ELF-1 (cell line): ENCODE measurements around the gene SERPINA9.
"Not testable (repeated sequence)": the region's sequence is repeated elsewhere in the genome, so short reads cannot be mapped to it uniquely, and the experiment has no call there.

ENCODE experiments used
- DNase-seq: peaks from one replicate; pipeline ENCODE4 v3.0.0-alpha.2; 2016; ENCODE audit warnings: low read depth, low spot score

The SERPINA9 gene, protein sequence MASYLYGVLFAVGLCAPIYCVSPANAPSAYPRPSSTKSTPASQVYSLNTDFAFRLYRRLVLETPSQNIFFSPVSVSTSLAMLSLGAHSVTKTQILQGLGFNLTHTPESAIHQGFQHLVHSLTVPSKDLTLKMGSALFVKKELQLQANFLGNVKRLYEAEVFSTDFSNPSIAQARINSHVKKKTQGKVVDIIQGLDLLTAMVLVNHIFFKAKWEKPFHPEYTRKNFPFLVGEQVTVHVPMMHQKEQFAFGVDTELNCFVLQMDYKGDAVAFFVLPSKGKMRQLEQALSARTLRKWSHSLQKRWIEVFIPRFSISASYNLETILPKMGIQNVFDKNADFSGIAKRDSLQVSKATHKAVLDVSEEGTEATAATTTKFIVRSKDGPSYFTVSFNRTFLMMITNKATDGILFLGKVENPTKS

GRCh38 chr14:94476023-94476422 lies at the start of gene SERPINA9:
Gene SERPINA9 (minus strand): TSS chr14:94476197. CDS start chr14:94469840, 6,357 bp downstream.
- DNase-seq = no peak

GRCh38 chr14:94524093-94524492 lies 48.1 kb upstream of the SERPINA9 start:
- no peak for DNase-seq

- DNase-seq = no peak
Measured at GRCh38 chr14:94523265-94523664, 47.3 kb upstream of the SERPINA9 start.

- no peak for DNase-seq
Measured at GRCh38 chr14:94522115-94522724, 46.2 kb upstream of the SERPINA9 start.

- DNase-seq = no peak
Measured at GRCh38 chr14:94521375-94522114, 45.5 kb upstream of the SERPINA9 start.

- DNase-seq = no peak
Measured at GRCh38 chr14:94517641-94518257, 41.8 kb upstream of the SERPINA9 start.

DNA sequence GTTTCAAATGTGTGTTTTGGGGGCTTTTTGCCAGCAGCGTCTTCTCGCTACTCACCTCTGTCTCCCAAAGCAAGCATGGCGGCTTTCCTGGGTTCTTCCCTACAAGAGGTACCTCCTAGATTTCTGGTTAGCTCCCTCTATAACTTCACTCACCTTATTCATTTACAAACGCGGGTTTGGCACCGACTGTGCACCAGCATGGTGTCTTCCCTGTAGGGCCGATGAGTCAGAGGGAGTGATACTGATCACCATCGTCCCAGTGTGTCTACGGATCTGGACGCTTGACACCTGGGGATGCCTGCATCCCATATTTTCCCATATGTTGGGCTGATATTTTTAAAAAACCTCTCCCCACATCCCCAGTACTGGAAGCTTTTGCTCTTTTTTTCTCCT lies 41.2 kb upstream of the SERPINA9 start:
- no peak for DNase-seq

- DNase-seq = no peak
Measured at GRCh38 chr14:94515856-94516255, 39.9 kb upstream of the SERPINA9 start.

GRCh38 chr14:94515426-94515825 lies 39.4 kb upstream of the SERPINA9 start:
- no peak for DNase-seq

- DNase-seq = no peak
Measured at GRCh38 chr14:94514351-94514750, 38.4 kb upstream of the SERPINA9 start.

GRCh38 chr14:94510481-94510880 lies 34.5 kb upstream of the SERPINA9 start:
- DNase-seq = not testable (repeated sequence)

- no peak for DNase-seq
Measured at GRCh38 chr14:94509356-94509755, 33.4 kb upstream of the SERPINA9 start, which contains the start of gene SERPINA12. Gene SERPINA12 (minus strand): TSS chr14:94509469. CDS start chr14:94498397, 11,072 bp downstream.

DNA sequence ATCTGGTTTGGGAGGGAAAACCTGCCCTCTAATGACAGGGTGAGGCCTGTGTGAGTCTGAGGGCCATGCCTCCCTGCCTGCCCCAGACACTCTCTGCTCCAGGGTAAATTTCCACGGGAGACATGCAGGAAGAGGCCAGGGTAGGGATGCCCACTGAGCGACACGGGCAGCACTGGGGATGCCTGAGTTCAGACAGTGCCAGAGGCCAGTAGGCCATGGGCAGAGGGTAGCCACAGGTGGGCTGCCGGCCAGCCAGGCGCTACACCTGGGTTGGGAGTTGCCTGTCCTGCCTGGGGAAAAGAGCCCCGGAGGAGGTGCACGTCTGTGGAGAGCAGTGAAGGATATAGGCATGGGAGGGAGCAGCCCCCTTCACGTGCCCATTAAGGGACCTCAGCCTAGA lies 29.6 kb upstream of the SERPINA9 start:
- DNase-seq = no peak

GRCh38 chr14:94505206-94505605 lies 29.2 kb upstream of the SERPINA9 start:
- DNase-seq = no peak

DNA sequence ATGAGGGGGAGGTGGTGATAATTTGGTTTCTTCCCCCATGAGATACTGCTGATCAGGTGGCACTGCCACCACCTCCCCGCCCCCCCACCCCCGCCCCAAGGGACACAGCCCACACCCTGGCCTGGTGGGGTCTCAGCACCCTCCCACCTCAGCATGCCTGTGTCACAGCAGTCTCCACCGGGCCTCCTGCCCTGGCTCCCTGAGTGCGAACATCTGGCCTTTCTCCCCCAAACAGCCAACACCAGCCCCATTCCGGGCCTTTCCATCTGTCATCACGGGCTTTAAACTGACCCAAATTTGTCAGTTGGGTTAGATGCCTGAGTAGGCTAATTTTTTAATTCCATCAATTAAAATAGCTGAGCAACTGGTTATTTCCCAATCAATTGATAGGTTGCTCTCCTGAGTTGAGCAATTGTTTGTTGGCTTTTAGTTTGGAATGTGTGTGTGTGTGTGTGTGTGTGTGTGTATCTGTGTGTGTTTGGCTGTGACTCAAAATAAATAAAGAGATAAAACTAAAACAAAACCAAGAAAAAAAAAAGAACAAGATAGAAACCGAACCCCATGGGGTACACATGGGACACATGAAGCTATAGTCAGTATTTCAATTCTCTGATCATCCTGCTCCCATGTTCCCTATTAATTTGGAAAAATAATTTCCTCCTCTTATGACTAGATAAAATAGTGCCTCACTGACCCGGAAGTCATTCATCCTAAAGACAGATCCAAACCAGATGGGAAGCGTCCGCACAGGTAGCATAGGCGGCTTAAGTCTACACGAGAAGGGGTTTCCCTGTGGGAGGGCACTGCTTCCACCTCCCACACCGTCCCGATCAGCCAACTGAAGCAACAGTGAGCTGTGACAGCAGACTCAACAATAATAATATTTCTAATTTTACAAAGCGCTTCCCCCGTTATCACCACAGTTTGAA lies 25.9 kb upstream of the SERPINA9 start:
- DNase-seq = no peak

DNA sequence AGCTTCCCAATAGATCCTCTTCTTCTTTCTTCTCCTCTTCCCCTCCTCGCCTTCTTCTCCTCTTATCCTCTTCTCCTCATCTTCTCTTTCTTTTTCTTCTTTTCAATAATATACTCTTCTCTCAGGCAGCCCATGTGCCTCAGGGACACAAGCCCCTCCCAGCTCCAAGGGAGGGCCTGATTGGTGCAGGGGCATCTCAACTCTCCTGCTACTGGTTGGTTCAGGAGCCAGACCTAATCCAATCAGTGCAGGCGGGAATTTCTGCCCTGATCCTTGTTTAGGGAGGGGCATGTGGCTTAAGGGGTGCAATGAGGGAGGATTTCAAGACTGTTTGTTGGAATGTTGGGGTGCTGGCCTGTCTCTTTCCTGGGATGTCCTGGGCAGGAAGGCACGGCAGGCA lies 24.3 kb upstream of the SERPINA9 start:
- DNase-seq = no peak

DNA sequence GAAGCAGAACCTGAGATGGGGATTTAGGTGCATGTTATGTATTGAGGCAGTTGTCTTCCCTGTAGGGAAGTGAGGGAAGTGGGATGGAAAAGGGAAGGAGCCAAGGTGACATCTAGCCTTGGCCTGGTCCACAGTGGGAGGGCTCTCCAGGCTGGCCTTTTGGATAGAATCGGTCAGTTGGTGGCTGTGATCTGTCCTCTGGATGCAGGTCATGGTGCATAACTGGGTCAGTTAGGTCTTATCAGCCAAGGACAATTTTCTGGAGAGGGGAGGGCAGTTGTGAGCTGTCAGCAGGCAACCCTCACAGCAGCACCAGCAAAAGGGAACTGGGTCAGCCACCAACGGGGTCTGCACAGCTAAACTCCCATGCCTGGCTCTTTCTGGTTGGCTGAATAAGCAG lies 23.7 kb upstream of the SERPINA9 start:
- DNase-seq = no peak

GRCh38 chr14:94498215-94498614 lies 22.2 kb upstream of the SERPINA9 start:
- no peak for DNase-seq

GRCh38 chr14:94494085-94494484 lies 18.1 kb upstream of the SERPINA9 start:
- no peak for DNase-seq

DNA sequence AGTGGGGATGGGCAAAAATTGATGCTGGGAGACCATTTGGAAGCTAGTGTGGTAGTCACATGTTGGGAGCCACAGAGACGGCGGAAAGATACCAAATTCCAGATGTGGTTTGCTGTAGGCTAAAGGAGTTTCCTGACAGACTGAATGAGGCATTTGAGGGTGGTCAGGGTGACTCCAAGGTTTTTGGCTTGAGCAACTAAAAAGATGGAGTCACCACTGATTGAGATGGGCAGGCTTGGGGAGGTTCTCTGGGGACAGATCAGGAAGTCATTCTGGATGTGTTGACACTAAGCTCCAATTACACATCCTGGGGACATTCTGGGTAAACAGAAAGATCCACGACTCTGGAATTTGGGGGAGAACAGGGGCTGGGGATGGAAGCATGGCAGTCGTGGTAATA lies 15.5 kb upstream of the SERPINA9 start:
- DNase-seq = no peak

- DNase-seq = no peak
Measured at GRCh38 chr14:94489336-94489735, 13.3 kb upstream of the SERPINA9 start.
